DMS79 treated with DMSO at 0.1 percent for 48 hours (cell line): ENCODE data around the gene NANOS1.
A peak's percentile ranks its signal among the peaks of the same experiment; 100 is the strongest.

Experiments
- DNase-seq: peaks from one replicate; lab custom pipeline; 2025; lab: John Stamatoyannopoulos, UW

NANOS1 gene

DNA sequence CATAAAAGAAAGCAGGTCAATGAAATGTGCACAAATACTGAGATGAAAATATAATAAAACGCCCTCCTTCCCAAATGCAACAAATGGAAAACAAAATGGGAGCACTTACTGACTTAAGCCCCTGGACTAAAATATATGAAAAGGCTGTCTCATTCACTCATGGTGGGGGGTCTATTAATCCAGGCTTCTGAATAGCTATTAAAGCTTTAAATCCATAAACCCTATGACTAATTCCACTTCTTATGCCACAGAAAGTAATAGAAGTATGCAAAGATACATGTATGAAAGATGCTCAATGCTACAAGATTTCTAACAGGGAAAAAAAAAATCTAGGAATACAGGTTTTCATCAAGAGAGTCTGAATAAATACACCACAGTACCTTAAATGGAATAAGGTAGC, 30.6 kb downstream of the NANOS1 start:
- no peak for DNase-seq

DNA sequence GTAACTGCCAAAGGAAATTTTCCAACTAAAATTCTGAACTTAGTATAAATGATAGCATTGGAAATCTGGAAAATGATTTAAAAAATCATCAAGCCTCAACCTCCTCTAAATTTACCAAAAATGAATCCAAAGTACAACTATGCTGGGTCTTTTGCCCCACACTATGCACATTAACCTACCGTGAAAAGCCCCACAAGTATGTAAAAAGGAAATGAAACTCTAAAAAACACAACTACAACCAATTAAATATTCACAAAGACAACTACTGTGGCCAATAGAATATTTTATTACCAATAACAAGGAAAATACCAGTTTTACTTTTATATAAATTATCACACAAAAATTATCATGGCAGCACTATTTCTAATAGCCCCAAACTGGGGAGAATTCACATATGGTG, 31.8 kb downstream of the NANOS1 start:
- no peak for DNase-seq

DNA sequence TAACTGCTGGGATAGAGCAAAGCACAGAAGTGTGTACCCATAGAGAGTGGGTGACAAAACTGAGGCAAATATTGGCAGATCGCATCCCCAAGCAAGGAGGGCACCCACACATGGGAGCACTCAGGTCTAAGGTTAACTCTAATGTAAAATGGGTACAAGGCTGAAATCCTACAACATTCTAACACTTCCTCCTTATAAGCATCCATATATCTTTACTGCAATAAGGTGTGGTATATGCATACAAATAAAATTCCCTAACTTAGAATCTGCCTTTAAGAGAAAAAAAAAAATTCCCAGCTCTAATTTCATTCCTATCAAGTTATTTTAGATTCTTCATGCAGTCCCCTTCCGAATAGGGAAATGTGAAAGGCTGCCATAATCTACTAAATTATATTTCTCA, 32.4 kb downstream of the NANOS1 start:
- DNase-seq, result no peak

DNA sequence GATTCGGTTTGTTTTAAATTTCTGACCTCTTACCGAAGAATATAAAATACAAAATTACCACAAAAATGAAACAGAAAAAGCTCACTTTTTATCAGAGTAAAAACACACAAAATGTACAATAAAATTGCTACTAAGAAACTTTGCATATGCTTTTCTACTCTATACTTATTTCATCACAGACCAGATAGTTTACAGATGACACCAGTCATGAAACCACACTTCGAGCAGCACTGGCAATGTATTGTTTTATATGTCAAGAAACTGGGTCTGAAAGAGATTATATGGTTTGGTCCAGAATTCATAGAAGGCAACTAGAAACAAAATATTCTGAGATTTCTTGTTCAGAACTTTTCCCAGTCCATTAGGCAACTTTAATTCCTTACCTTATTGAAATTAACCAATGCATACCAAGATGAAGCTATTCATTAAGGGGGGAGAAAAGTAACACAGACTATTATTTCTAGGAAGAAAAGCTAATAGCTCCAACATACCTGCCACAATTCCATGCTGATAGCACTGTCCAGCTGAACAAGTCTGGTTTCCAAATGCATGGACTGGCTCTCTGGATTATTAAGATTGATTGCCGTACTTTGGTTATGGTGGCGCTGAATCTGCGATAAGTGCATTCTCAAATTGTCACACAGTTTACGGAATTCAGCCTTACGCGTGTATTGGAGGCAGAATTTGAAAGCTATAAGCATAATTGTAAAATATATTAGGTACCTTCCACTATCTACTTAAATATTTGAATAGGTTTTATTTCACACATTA, 41.1 kb downstream of the NANOS1 start:
- DNase-seq, result no peak

DNA sequence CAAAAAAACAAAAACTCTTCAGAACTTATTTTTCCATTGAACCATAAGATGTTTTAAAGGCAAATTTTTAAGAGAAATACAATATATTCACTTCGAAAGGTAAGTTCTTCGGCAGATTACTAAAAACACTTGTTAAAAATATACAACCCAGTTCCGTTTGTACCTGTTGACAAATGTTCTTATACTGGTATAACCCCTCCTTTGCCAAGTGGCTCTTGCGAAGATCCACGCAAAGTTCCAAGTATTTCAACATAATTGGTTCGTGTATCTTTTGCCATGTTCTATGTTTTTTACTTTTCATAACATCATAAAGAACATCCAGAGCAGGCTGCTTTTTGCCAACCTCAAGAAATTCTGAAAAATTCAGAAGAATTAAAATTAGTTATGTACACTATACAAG, 44.1 kb downstream of the NANOS1 start:
- DNase-seq, result no peak

DNA sequence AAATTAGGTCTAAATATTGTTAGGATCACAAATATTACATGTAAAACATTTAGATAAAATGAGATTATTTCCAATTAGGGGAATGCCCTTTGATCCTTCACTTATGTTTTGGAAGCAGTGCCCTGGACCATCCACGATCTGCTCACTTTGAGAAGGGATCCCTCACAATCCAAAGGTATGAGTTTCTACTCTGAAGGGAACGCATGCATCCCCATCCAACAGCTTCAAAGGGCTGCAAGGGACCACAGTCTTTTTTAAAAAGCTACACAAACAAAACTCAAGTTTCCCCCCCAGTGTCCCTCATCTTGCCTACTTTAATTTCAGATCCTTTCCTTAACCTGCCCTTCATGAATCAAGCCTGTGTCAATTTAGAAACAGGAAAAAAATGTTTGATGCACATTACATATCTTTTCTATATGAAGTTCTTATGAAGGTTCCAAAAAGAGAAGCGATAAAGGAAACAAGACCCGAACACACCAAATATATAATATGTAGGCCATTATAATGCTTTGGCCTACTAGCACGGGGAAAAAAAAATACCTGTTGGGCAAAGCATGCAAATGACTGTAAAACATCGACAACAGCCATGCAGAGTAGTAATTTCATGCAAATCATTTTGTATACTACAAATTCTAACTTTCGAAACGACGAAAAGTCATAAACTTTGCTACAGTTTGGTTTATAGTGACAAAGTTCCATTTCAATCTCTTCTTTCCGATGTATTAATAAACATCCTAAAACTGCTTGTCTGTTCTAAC, 49.1 kb downstream of the NANOS1 start:
- no peak for DNase-seq

DNA sequence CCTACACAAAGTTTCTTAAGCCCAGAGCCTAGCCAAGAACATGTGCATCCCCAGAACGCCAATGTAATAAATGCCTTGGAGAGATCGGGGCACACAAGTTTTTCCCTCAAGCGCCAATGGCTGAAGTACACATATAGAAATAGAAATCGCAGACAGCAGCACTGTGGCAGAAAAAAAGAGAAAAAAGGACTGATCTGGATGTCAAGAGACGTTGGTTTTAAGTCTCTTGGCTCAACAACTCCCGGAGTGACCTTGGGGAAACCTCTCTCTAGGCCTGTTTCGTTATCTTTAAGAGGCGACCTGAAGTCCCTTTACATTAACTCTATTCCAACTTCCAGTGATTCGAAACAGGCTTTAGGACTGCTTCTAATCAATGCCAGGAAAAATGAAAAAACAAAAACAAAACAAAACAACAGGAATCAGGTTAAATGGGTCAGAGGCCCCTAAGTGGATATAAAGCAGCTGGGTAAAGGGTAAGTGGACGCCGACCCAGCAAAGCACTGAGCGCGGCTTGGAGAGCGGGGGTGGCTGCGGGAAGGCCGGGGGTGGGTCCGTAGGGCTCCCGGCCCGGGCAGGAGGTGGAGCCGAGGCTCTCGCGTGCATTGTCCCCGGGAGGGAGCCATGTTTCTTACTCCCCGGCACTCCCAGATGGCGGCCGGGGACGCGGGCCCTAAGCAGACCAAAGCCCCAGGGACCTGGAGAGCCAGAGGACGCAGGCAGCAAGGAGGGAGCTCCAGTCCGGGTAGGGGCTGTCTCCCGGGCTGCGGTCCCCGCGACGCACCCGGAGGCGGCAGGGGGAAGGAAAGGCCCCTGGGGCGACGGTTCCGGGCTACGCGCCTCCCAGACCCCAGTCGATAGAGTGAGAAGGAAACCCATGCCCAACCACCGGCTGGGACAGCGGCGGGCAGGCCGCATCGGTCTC, 50.3 kb downstream of the NANOS1 start:
- no peak for DNase-seq

DNA sequence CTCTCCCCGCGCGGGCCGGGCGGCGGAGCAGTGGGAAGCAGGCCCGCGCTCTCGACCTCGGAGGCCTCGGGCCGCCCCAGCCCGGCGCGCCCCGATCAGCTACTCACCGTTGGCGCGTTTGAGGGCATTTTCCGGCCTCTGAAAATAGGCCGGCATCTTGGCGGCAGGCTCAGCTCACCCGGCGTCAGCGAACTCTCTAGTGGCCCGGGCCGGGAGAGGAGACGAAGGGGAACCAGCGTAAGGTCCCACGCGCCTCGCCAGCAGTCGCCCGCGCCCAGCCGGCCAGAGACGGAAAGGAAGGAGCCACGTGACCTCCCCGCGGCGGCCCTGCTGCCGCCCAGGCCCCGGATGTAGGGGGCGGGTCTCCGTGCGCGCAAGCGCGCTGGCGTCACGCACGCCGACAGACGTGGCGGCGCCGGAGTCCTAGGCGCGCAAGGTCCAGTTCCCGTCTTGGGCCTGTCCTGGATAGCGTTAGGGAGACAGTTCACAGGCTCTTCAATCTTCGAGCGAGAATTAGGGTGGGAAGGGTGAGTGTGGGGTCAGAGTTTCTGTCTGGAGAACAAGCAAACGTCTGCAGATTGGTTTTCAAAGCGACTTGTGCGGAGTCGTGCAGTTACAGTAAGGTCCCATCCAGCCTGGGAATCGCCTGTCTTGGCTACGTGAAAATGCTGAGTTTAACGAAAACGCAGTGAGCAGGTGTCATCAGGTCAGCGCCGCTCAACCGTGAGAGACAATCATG, 51.2 kb downstream of the NANOS1 start, which contains the start of gene EIF3A:
Gene EIF3A (minus strand): TSS at position 297 of the 739 bp plus-strand sequence. CDS start 141 bp downstream, at position 156.
- peak; percentile 42 for DNase-seq
